Measurements from ENCODE around the gene GPANK1.

Gene GPANK1

DNA sequence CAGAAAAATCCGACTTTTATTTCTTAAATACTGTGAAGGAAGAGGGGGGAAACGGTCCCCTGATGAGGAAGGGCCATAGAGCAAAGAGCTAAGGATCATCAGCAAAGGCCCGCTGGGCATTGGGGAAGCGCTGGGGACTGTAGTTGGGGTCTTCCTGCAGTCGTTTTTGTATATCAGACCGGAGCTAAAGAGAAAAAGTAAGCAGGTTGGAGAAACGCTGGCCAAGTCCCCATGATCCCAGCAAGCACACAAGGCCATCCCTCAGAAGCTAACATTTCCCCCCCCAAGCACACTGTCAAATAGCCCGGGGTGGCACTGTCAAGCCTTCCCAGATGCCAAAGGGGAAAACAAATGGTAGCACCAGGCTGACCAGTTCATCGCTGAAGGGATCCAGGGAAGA is 25.8 kb downstream of the GPANK1 start:
- H3K27me3 ChIP-seq: no peaks in the 10 kb centered on the region
- H3K9me3 ChIP-seq: peaks cover 4% of the 10 kb centered on the region
- peaks cover 99% of the 10 kb centered on the region for H3K36me3 ChIP-seq
- no peaks in the 10 kb centered on the region for H3K4me1 ChIP-seq (ENCODE audit: control insufficient read depth in 1 of 2, insufficient read depth in 1 of 2, low read depth in 1 of 2, low read length in 1 of 2)
- H3K27ac ChIP-seq: peak overlapping the region; percentile 31
- TF ChIP-seq, protein P1, sequence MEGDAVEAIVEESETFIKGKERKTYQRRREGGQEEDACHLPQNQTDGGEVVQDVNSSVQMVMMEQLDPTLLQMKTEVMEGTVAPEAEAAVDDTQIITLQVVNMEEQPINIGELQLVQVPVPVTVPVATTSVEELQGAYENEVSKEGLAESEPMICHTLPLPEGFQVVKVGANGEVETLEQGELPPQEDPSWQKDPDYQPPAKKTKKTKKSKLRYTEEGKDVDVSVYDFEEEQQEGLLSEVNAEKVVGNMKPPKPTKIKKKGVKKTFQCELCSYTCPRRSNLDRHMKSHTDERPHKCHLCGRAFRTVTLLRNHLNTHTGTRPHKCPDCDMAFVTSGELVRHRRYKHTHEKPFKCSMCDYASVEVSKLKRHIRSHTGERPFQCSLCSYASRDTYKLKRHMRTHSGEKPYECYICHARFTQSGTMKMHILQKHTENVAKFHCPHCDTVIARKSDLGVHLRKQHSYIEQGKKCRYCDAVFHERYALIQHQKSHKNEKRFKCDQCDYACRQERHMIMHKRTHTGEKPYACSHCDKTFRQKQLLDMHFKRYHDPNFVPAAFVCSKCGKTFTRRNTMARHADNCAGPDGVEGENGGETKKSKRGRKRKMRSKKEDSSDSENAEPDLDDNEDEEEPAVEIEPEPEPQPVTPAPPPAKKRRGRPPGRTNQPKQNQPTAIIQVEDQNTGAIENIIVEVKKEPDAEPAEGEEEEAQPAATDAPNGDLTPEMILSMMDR (IDR thresholded peaks at IDR 0.05): no peak
- H3K4me3 ChIP-seq (ENCODE audit: low read depth in 1 of 2, low read length in 1 of 2): no peak overlapping the region

DNA sequence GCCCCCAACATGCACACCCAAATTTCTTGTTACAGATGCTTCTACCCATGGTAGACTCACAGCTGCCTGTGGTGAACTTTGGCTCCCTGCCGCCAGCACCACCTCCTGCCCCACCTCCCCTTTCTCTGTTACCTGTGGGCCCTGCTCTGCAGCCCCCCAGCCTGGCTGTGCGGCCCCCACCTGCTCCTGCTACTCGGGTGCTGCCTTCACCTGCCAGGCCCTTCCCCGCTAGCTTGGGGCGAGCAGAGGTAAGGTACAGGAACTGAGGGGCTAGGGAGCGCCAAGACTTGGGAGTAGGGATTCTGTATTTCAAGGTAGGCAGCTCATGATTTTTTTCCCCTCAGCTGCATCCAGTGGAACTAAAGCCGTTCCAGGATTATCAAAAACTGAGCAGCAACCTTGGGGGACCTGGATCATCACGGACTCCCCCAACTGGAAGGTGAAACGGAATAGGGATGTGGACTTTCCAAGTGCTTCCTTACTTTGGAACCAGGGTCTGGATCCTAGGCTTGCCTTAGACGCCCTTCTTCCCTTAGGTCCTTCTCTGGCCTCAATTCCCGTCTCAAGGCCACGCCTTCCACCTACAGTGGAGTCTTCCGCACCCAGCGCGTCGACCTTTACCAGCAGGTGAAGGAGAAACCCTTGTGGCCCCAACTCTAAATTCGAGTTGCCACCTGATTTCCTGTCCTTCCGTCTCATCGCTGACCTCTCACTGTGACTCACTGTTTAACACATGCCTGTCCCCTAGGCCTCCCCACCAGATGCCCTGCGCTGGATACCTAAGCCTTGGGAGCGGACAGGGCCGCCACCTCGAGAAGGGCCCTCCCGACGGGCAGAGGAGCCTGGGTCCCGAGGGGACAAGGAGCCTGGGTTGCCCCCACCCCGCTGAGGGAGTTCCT is 27.9 kb downstream of the GPANK1 start:
- Histone ChIP-seq H3K9me3 (peaks cover 4% of the 10 kb centered on the region), H3K4me1 (ENCODE audit: control insufficient read depth in 1 of 2, insufficient read depth in 1 of 2, low read depth in 1 of 2, low read length in 1 of 2) (no peaks in the 10 kb centered on the region), H3K4me3 (ENCODE audit: low read depth in 1 of 2, low read length in 1 of 2) (no peak overlapping the region), H3K27me3 (no peaks in the 10 kb centered on the region), H3K27ac (no peak overlapping the region), H3K36me3 (peaks cover 100% of the 10 kb centered on the region)
- TF ChIP-seq, protein P1 (IDR thresholded peaks at IDR 0.05): no peak

DNA sequence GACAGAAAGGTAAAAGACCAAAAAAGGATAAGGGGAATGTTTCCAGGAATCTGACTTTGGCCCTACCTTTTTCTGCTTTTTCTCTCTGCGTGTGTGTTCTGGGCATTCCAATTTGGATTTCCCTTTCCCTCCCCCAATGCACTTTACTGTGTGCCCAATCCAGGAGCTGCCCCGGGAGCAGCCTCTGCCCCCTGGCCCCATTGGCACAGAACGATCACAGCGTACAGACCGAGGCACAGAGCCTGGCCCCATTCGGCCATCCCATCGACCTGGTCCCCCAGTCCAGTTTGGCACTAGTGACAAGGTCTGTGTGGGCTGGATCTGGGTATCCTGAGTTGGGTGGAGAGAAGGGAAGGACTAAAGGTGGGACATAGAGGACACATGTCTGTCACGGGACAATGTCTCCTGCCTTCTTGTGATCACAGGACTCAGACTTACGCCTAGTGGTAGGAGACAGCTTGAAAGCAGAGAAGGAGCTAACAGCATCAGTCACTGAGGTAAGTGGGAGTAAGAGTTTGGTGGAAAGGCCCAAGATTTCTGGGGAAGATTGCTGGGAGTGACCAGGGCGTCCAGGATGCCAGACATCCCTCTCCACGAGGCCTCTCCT is 29.7 kb downstream of the GPANK1 start:
- Histone ChIP-seq H3K4me3 (ENCODE audit: low read depth in 1 of 2, low read length in 1 of 2) (no peak overlapping the region), H3K36me3 (peaks cover 100% of the 10 kb centered on the region), H3K9me3 (peaks cover 4% of the 10 kb centered on the region), H3K27ac (peak overlapping the region; percentile 5), H3K4me1 (ENCODE audit: control insufficient read depth in 1 of 2, insufficient read depth in 1 of 2, low read depth in 1 of 2, low read length in 1 of 2) (no peaks in the 10 kb centered on the region), H3K27me3 (no peaks in the 10 kb centered on the region)
- TF ChIP-seq, protein P1 (IDR thresholded peaks at IDR 0.05): no peak

DNA sequence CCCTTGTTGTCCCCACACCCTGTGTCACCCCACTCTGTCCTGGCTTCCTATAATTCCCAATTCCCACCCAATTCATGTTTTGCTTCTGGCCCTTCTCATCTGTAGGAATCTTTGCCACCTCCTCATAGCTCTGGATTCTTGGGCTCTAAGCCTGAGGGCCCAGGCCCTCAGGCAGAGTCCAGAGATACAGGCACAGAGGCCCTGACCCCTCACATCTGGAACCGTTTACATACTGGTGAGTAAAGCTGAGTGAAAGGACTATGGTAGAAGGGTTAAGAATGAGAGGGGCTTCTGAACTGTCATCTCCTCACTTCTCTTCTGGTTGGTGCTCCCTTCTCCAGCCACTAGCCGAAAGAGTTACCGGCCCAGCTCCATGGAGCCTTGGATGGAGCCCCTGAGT is 30.7 kb downstream of the GPANK1 start:
- H3K27me3 ChIP-seq: no peaks in the 10 kb centered on the region
- H3K4me1 ChIP-seq (ENCODE audit: control insufficient read depth in 1 of 2, insufficient read depth in 1 of 2, low read depth in 1 of 2, low read length in 1 of 2): no peaks in the 10 kb centered on the region
- H3K36me3 ChIP-seq: peaks cover 100% of the 10 kb centered on the region
- H3K4me3 ChIP-seq (ENCODE audit: low read depth in 1 of 2, low read length in 1 of 2): no peak overlapping the region
- no peak overlapping the region for H3K27ac ChIP-seq
- H3K9me3 ChIP-seq: peaks cover 4% of the 10 kb centered on the region
- TF ChIP-seq, protein P1 (IDR thresholded peaks at IDR 0.05): no peak

DNA sequence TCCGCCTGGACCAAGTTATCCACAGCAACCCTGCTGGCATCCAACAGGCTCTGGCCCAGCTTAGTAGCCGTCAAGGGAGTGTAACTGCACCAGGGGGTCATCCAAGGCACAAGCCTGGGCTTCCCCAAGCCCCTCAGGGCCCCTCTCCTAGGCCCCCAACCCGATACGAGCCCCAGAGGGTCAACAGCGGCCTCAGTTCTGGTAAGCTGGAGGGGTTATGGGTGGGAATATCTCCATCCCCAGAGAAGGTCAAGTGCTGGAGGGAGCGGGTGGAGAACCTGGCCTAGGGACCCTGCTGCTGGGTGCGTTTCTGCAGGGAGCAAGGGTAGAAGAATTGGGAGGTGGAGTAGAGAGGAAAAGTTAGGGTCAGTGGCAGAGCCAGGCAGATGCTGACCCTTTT is 31.4 kb downstream of the GPANK1 start:
- peaks cover 4% of the 10 kb centered on the region for H3K9me3 ChIP-seq
- no peaks in the 10 kb centered on the region for H3K27me3 ChIP-seq
- no peak overlapping the region for H3K27ac ChIP-seq
- H3K36me3 ChIP-seq: peaks cover 100% of the 10 kb centered on the region
- H3K4me1 ChIP-seq (ENCODE audit: control insufficient read depth in 1 of 2, insufficient read depth in 1 of 2, low read depth in 1 of 2, low read length in 1 of 2): no peaks in the 10 kb centered on the region
- H3K4me3 ChIP-seq (ENCODE audit: low read depth in 1 of 2, low read length in 1 of 2): no peak overlapping the region
- TF ChIP-seq, protein P1 (IDR thresholded peaks at IDR 0.05): no peak
